Tibial artery (tissue), 4 donors: Measurements from ENCODE around the gene FXYD6.

Source experiments
- DNase-seq, 2 donors: peaks; one replicate each; pipeline ENCODE4 v3.0.0-alpha.2; 2019
- H3K27ac ChIP-seq, 2 donors: fragments of 200-600 bp; sonication (generic) in 1 of 2; 1 replicate in 1 of 2; 2 replicates in 1 of 2; pipeline ENCODE4 v1.5.1; 2018 to 2019; ENCODE audit warnings: mild to moderate bottlenecking in 1 of 2
- H3K27me3 ChIP-seq, 2 donors: fragments of 200-600 bp; sonication (generic) in 1 of 2; one replicate each; pipeline versions ENCODE4 v1.5.1 to v1.6.0; 2016 to 2019
- H3K36me3 ChIP-seq, 3 donors: fragments of 200-600 bp; sonication (generic) in 2 of 3; one replicate each; pipeline ENCODE4 v1.5.1; 2016 to 2019; ENCODE audit warnings: mild to moderate bottlenecking in 2 of 3
- H3K4me1 ChIP-seq, 4 donors: fragments of 200-600 bp; sonication (generic) in 2 of 4; 1 replicate in 3 of 4; 2 replicates in 1 of 4; pipeline ENCODE4 v1.5.1; 2016 to 2019
- H3K4me3 ChIP-seq, 2 donors: fragments of 200-600 bp; sonication (generic) in 1 of 2; 1 replicate in 1 of 2; 2 replicates in 1 of 2; pipeline ENCODE4 v1.5.1; 2018 to 2019; ENCODE audit warnings: mild to moderate bottlenecking in 2 of 2
- H3K9me3 ChIP-seq, 3 donors: fragments of 200-600 bp; sonication (generic) in 1 of 3; one replicate each; pipeline ENCODE4 v1.5.1; 2016 to 2019
- CTCF ChIP-seq, 2 experiments: fragments of 200-600 bp in 1 of 2; fragments of 450-650 bp in 1 of 2; IDR thresholded peaks; one replicate each; pipeline ENCODE4 v1.5.1; 2017 to 2019; ENCODE audit warnings: antibody characterized with exemption in 2 of 2, mild to moderate bottlenecking in 1 of 2, moderate library complexity in 1 of 2
- intact Hi-C: fragments of 100-400 bp; cut with DNase I; formaldehyde crosslinking; loops from one replicate; pipeline ENCODE4 v1.15.0; 2023; ENCODE audit warnings: low total_unique reads

FXYD6 gene

GRCh38 chr11:117884994-117885393 lies 8.5 kb upstream of the FXYD6 start:
- H3K36me3 ChIP-seq = no peaks in the 10 kb centered on the region
- intact Hi-C loops = no loop called here
- peaks cover 0 to 35% of the 10 kb centered on the region in 2 donors for H3K27me3 ChIP-seq
- H3K9me3 ChIP-seq = no peaks in the 10 kb centered on the region
- no peaks in the 10 kb centered on the region for H3K4me1 ChIP-seq
- H3K27ac ChIP-seq = no peak overlapping the region
- no peak for DNase-seq
- no peak for TF ChIP-seq CTCF (IDR thresholded peaks at IDR 0.05)
- no peak overlapping the region for H3K4me3 ChIP-seq

- Histone ChIP-seq H3K36me3 (no peaks in the 10 kb centered on the region), H3K9me3 (no peaks in the 10 kb centered on the region), H3K4me3 (no peak overlapping the region), H3K27ac (no peak overlapping the region), H3K4me1 (no peaks in the 10 kb centered on the region), H3K27me3 (peaks cover 0 to 46% of the 10 kb centered on the region in 2 donors)
- no peak for DNase-seq
- intact Hi-C loops = no loop called here
- no peak for TF ChIP-seq CTCF (IDR thresholded peaks at IDR 0.05)
Observed at GRCh38 chr11:117883063-117883462, 6.6 kb upstream of the FXYD6 start.

- intact Hi-C loops = no loop called here
- no peaks in the 10 kb centered on the region for H3K4me1 ChIP-seq
- H3K9me3 ChIP-seq = no peaks in the 10 kb centered on the region
- no peaks in the 10 kb centered on the region for H3K36me3 ChIP-seq
- DNase-seq = no peak
- H3K27ac ChIP-seq = no peak overlapping the region
- peaks cover 0 to 52% of the 10 kb centered on the region in 2 donors for H3K27me3 ChIP-seq
- TF ChIP-seq CTCF (IDR thresholded peaks at IDR 0.05) = no peak
- H3K4me3 ChIP-seq = no peak overlapping the region
Observed at GRCh38 chr11:117882311-117882905, 6.0 kb upstream of the FXYD6 start.

- Histone ChIP-seq H3K27ac (no peak overlapping the region), H3K4me1 (peaks cover 0 to 11% (median 6%) of the 10 kb centered on the region in 4 donors), H3K36me3 (no peaks in the 10 kb centered on the region), H3K9me3 (no peaks in the 10 kb centered on the region), H3K27me3 (peaks cover 4 to 55% of the 10 kb centered on the region in 2 donors), H3K4me3 (no peak overlapping the region)
- DNase-seq = no peak
- no peak for TF ChIP-seq CTCF (IDR thresholded peaks at IDR 0.05)
- intact Hi-C loops = no loop called here
Observed at GRCh38 chr11:117881217-117881616, 4.8 kb upstream of the FXYD6 start.

- Histone ChIP-seq H3K4me1 (peaks cover 0 to 19% (median 13%) of the 10 kb centered on the region in 4 donors), H3K9me3 (no peaks in the 10 kb centered on the region), H3K36me3 (no peaks in the 10 kb centered on the region), H3K27me3 (peaks cover 4 to 62% of the 10 kb centered on the region in 2 donors), H3K27ac (no peak overlapping the region), H3K4me3 (no peak overlapping the region)
- DNase-seq = no peak
- intact Hi-C loops = no loop called here
- TF ChIP-seq CTCF (IDR thresholded peaks at IDR 0.05) = no peak
Observed at GRCh38 chr11:117879516-117880480, 3.3 kb upstream of the FXYD6 start.
